HCT116 (cell line): ENCODE measurements around the gene MORC1. TPM values are rescaled to one million over a fixed set of nuclear protein-coding genes. Genes with fewer than 3 reads are reported as not detected.

ENCODE experiments used
- ATAC-seq: fragments of 200-7000 bp; cut with Tn5 transposase; 2 replicates; pipeline ENCODE4 v1.9.1; 2020; ENCODE audit warnings: mild to moderate bottlenecking, moderate library complexity
- BruUV-seq: library from RNA; stranded (reverse); fragments of 400-500 nt; replicated peaks from 2 replicates; lab custom pipeline; 2021; lab: Mats Ljungman, UMichigan
- CTCF ChIA-PET: fragments of 300-600 bp; sonication (Branson Sonifier 250); formaldehyde crosslinking; loops from one replicate; lab custom pipeline; 2021; ENCODE audit warnings: antibody characterized with exemption; lab: Charles Lee
- POLR2A ChIA-PET: fragments of 300-600, 350-600 bp; sonication (Branson Sonifier 250); formaldehyde crosslinking; loops from one replicate; lab custom pipeline; 2021; ENCODE audit warnings: antibody characterized with exemption; lab: Charles Lee
- RAD21 ChIA-PET, 2 experiments: fragments of 300-600 bp; sonication (Branson Sonifier 250); formaldehyde crosslinking; loops; one replicate each; lab custom pipeline; 2023; ENCODE audit warnings: low total read pairs in 2 of 2; ENCODE audit not compliant: uncharacterized antibody in 2 of 2, unreplicated experiment in 2 of 2, low non-redundant PET in 1 of 2; lab: Charles Lee
- DNase-seq: peaks from one replicate; pipeline ENCODE4 v3.0.0-alpha.2; 2010; ENCODE audit warnings: low read depth, low spot score
- H2AFZ ChIP-seq: fragments of 200-600 bp; shearing (Covaris generic), sonication (generic); 2 replicates; pipeline ENCODE4 v1.6.1; 2017; ENCODE audit warnings: low read depth, mixed run types, mixed read lengths, antibody characterized with exemption, low read length; ENCODE audit not compliant: poor library complexity, severe bottlenecking
- H3K27ac ChIP-seq: 2 replicates; pipeline ENCODE4 v1.5.1; 2012; ENCODE audit warnings: low read depth, low read length
- H3K27me3 ChIP-seq: fragments of 200-600 bp; sonication (generic); 2 replicates; pipeline ENCODE4 v1.6.1; 2016; ENCODE audit warnings: mixed run types, low read length, mixed read lengths; ENCODE audit not compliant: insufficient read depth
- H3K36me3 ChIP-seq, 2 experiments: fragments of 200-500 bp in 1 of 2; fragments of 200-600 bp in 1 of 2; sonication (Bioruptor generic) in 1 of 2; sonication (generic) in 1 of 2; 2 replicates each; pipeline versions ENCODE4 v1.5.1 to v1.6.1; 2014 to 2016; ENCODE audit warnings: low read length in 2 of 2, inconsistent platforms in 1 of 2, mixed read lengths in 1 of 2, mixed run types in 1 of 2; ENCODE audit not compliant: insufficient read depth in 2 of 2, control insufficient read depth in 1 of 2
- H3K4me1 ChIP-seq, 2 experiments: fragments of 200-600 bp in 1 of 2; sonication (generic) in 1 of 2; 2 replicates each; pipeline versions ENCODE4 v1.5.1 to v1.6.1; 2012 to 2017; ENCODE audit warnings: low read length in 2 of 2, inconsistent platforms in 1 of 2, mild to moderate bottlenecking in 1 of 2, mixed read lengths in 1 of 2, mixed run types in 1 of 2, moderate library complexity in 1 of 2; ENCODE audit not compliant: insufficient read depth in 2 of 2, control insufficient read depth in 1 of 2
- H3K4me2 ChIP-seq: fragments of 200-600 bp; sonication (generic); 2 replicates; pipeline ENCODE4 v1.6.1; 2017; ENCODE audit warnings: mixed run types, low read length, mixed read lengths
- H3K4me3 ChIP-seq, 2 experiments: fragments of 200-600 bp in 1 of 2; sonication (generic) in 1 of 2; replicated peaks in 1 of 2; 2 replicates each; pipeline ENCODE4 v1.5.1; 2011 to 2016; ENCODE audit warnings: low read length in 2 of 2, control low read depth in 1 of 2, low read depth in 1 of 2, mild to moderate bottlenecking in 1 of 2, mixed read lengths in 1 of 2, mixed run types in 1 of 2
- H3K79me2 ChIP-seq: fragments of 200-600 bp; sonication (generic); 2 replicates; pipeline ENCODE4 v1.6.1; 2017; ENCODE audit warnings: mild to moderate bottlenecking, mixed run types, low read length, moderate library complexity, mixed read lengths; ENCODE audit not compliant: insufficient read depth
- H3K9ac ChIP-seq: fragments of 200-600 bp; sonication (generic); 2 replicates; pipeline ENCODE4 v1.6.1; 2016; ENCODE audit warnings: low read length, mixed read lengths
- H3K9me2 ChIP-seq: fragments of 200-600 bp; sonication (generic), shearing (Covaris generic); 2 replicates; pipeline ENCODE4 v1.6.1; 2017; ENCODE audit warnings: mixed run types, mild to moderate bottlenecking, moderate library complexity; ENCODE audit not compliant: insufficient read depth
- H3K9me3 ChIP-seq, 2 experiments: fragments of 200-500 bp in 1 of 2; fragments of 200-600 bp in 1 of 2; sonication (Bioruptor generic) in 1 of 2; sonication (generic) in 1 of 2; 2 replicates each; pipeline ENCODE4 v1.6.1; 2014 to 2017; ENCODE audit warnings: low read length in 2 of 2, mixed read lengths in 2 of 2, inconsistent platforms in 1 of 2, low read depth in 1 of 2, mild to moderate bottlenecking in 1 of 2, mixed run types in 1 of 2, moderate library complexity in 1 of 2; ENCODE audit not compliant: control insufficient read depth in 1 of 2, insufficient read depth in 1 of 2
- H4K20me1 ChIP-seq: fragments of 200-600 bp; sonication (generic), shearing (Covaris generic); 2 replicates; pipeline ENCODE4 v1.6.1; 2017; ENCODE audit warnings: mixed run types, mild to moderate bottlenecking, moderate library complexity; ENCODE audit not compliant: insufficient read depth
- ATF3 ChIP-seq: IDR thresholded peaks from 2 replicates; pipeline ENCODE4 v1.6.1; 2012
- CBX3 ChIP-seq: IDR thresholded peaks from 2 replicates; pipeline ENCODE4 v1.6.1; 2012; ENCODE audit warnings: low read depth
- EGR1 ChIP-seq: IDR thresholded peaks from 2 replicates; pipeline ENCODE4 v1.6.1; 2012; ENCODE audit warnings: low read depth
- EZH2 ChIP-seq: fragments of 200-600 bp; sonication (generic); IDR thresholded peaks from 2 replicates; pipeline ENCODE4 v1.6.1; 2017; ENCODE audit warnings: antibody characterized with exemption, mixed run types
- EZH2phosphoT487 ChIP-seq: fragments of 200-600 bp; IDR thresholded peaks from 2 replicates; pipeline ENCODE4 v1.6.1; 2018; ENCODE audit warnings: antibody characterized with exemption, borderline replicate concordance
- POLR2AphosphoS5 ChIP-seq: IDR thresholded peaks from 2 replicates; pipeline ENCODE4 v1.6.1; 2011; ENCODE audit warnings: mild to moderate bottlenecking, low read depth, low read length, moderate library complexity
- SIN3A ChIP-seq: IDR thresholded peaks from 2 replicates; pipeline ENCODE4 v1.6.1; 2012; ENCODE audit warnings: low read depth
- SRF ChIP-seq: IDR thresholded peaks from 2 replicates; pipeline ENCODE4 v1.6.1; 2012; ENCODE audit warnings: low read depth
- YY1 ChIP-seq: IDR thresholded peaks from 2 replicates; pipeline ENCODE4 v1.6.1; 2011; ENCODE audit warnings: low read length, low read depth, moderate library complexity, mild to moderate bottlenecking; ENCODE audit not compliant: insufficient replicate concordance; ENCODE audit errors: extremely low read depth
- intact Hi-C: fragments of 100-400 bp; cut with micrococcal nuclease; formaldehyde crosslinking; loops from 2 replicates; pipeline ENCODE4 v1.10.0; 2022
- total RNA-seq: library from RNA; stranded (reverse); gene quantifications from one replicate; pipeline ENCODE4 v1.2.1, GENCODE V29; 2021; ENCODE audit not compliant: unreplicated experiment
- TF ChIP-seq, protein P1 (sequence below), 3 experiments: fragments of 200-600 bp in 1 of 3; sonication (generic) in 1 of 3; IDR thresholded peaks in 2 of 3; conservative IDR thresholded peaks in 1 of 3; 2 replicates each; pipeline ENCODE4 v1.5.1; 2012 to 2017; ENCODE audit warnings: low read depth in 2 of 3, low read length in 2 of 3, antibody characterized with exemption in 1 of 3, borderline replicate concordance in 1 of 3, control low read depth in 1 of 3, mild to moderate bottlenecking in 1 of 3, mixed read lengths in 1 of 3, mixed run types in 1 of 3, moderate library complexity in 1 of 3; ENCODE audit not compliant: insufficient read depth in 1 of 3
- TF ChIP-seq, protein P2 (sequence below): IDR thresholded peaks from 2 replicates; pipeline ENCODE4 v1.6.1; 2012; ENCODE audit warnings: low read depth

Gene MORC1
- total RNA-seq, 1 experiment from 2014 or later, result not detected

- Histone ChIP-seq H3K36me3 (no peaks in the 10 kb centered on the region), H3K4me1 (peaks cover 4 to 23% of the 10 kb centered on the region in 2 experiments; a peak in 3 of 4 replicates), H3K9ac (no peak overlapping the region), H3K9me2 (no peaks in the 10 kb centered on the region), H3K4me3 (no peak overlapping the region), H3K27me3 (no peaks in the 10 kb centered on the region), H3K9me3 (no peaks in the 10 kb centered on the region), H2AFZ (no peak overlapping the region), H3K79me2 (no peaks in the 10 kb centered on the region), H4K20me1 (no peaks in the 10 kb centered on the region), H3K27ac (no peak overlapping the region), H3K4me2 (no peak overlapping the region)
- no TSS peak for BruUV-seq
- ChIA-PET POLR2A (no interaction called here), CTCF (no interaction called here), RAD21 (no interaction called here)
- no peak for ATAC-seq
- no peak for TF ChIP-seq ATF3
- TF ChIP-seq EZH2phosphoT487, result no peak
- no peak for TF ChIP-seq POLR2AphosphoS5
- no peak for TF ChIP-seq EZH2
- TF ChIP-seq, protein P1, sequence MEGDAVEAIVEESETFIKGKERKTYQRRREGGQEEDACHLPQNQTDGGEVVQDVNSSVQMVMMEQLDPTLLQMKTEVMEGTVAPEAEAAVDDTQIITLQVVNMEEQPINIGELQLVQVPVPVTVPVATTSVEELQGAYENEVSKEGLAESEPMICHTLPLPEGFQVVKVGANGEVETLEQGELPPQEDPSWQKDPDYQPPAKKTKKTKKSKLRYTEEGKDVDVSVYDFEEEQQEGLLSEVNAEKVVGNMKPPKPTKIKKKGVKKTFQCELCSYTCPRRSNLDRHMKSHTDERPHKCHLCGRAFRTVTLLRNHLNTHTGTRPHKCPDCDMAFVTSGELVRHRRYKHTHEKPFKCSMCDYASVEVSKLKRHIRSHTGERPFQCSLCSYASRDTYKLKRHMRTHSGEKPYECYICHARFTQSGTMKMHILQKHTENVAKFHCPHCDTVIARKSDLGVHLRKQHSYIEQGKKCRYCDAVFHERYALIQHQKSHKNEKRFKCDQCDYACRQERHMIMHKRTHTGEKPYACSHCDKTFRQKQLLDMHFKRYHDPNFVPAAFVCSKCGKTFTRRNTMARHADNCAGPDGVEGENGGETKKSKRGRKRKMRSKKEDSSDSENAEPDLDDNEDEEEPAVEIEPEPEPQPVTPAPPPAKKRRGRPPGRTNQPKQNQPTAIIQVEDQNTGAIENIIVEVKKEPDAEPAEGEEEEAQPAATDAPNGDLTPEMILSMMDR (IDR thresholded peaks at IDR 0.05 in 2 of 3, conservative IDR thresholded peaks at IDR 0.05 in 1 of 3; ENCODE audit: borderline replicate concordance in 1 of 3, insufficient read depth in 1 of 3, low read depth in 2 of 3, low read length in 2 of 3), result no peak
- TF ChIP-seq, protein P2, sequence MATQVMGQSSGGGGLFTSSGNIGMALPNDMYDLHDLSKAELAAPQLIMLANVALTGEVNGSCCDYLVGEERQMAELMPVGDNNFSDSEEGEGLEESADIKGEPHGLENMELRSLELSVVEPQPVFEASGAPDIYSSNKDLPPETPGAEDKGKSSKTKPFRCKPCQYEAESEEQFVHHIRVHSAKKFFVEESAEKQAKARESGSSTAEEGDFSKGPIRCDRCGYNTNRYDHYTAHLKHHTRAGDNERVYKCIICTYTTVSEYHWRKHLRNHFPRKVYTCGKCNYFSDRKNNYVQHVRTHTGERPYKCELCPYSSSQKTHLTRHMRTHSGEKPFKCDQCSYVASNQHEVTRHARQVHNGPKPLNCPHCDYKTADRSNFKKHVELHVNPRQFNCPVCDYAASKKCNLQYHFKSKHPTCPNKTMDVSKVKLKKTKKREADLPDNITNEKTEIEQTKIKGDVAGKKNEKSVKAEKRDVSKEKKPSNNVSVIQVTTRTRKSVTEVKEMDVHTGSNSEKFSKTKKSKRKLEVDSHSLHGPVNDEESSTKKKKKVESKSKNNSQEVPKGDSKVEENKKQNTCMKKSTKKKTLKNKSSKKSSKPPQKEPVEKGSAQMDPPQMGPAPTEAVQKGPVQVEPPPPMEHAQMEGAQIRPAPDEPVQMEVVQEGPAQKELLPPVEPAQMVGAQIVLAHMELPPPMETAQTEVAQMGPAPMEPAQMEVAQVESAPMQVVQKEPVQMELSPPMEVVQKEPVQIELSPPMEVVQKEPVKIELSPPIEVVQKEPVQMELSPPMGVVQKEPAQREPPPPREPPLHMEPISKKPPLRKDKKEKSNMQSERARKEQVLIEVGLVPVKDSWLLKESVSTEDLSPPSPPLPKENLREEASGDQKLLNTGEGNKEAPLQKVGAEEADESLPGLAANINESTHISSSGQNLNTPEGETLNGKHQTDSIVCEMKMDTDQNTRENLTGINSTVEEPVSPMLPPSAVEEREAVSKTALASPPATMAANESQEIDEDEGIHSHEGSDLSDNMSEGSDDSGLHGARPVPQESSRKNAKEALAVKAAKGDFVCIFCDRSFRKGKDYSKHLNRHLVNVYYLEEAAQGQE, result no peak
- no peak for TF ChIP-seq CBX3
- TF ChIP-seq YY1, result no peak
- no peak for TF ChIP-seq EGR1
- no peak for TF ChIP-seq SRF
- no peak for TF ChIP-seq SIN3A
- intact Hi-C loops, result loop anchor here (5.0 kb wide), 1 partner anchor 163 kb away; no protein-coding TSS in a partner anchor
- DNase-seq, result no peak
These were observed 199.1 kb downstream of the MORC1 start for GRCh38 chr3:108918866-108919265.
